Measurements from ENCODE around the gene TRPM1.

TRPM1 gene

DNA sequence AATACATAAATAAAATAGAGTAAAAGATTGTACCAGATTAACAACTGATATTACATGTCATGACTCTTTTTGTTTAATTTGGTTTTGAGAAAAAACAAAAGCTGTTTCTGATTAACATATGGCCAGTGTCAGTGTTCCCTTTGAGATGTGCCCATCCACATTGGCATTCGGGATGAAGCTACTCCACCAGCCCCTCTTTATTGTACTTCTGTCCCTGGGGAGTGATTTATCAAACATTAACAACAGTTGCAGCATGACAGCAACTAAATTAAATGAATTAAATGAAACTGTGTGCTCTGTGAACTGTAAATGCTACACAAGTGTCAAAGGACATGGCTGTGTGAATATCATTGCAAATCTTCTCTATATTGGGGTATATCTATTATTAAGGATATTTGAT, 84.2 kb downstream of the TRPM1 start:
- no peak for DNase-seq (ENCODE audit: low spot score)

DNA sequence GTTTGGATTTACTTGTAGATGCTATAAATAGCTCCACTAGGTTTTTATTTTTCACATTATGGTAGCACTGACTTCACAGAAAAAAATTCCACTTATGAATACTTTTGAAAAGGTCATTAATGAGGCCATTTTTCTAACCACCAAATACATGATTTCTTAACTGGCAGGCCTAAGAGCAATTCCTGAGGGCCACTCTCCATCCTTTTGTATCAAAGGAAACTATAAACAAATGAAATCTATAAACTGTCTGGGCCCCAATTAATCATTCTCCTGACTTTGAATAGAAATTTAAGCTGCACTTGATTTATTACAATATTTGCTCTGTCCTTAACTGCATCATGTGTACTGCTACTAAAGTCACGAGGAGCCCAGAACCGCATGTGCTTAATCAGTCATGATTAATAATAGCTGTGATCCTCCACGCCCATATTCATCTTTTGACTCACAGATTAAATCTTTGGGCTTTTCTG, 85.0 kb downstream of the TRPM1 start:
- no peak for DNase-seq (ENCODE audit: low spot score)

DNA sequence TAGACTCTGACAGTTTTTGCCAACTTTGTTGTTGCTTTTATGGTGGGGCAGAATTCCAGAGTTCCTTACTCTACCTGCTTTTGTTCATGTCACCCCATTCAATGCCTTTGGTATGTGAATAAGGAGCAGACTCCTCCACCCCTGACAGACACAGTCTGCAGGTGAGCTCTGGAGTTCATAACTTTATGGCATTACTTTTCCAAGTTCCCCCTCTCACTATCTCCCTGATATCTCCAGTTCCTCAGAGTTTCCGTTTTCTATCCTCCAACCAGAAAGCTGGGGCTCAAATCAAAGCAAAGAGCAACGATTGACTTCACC, 87.0 kb downstream of the TRPM1 start:
- DNase-seq (ENCODE audit: low spot score) = no peak

DNA sequence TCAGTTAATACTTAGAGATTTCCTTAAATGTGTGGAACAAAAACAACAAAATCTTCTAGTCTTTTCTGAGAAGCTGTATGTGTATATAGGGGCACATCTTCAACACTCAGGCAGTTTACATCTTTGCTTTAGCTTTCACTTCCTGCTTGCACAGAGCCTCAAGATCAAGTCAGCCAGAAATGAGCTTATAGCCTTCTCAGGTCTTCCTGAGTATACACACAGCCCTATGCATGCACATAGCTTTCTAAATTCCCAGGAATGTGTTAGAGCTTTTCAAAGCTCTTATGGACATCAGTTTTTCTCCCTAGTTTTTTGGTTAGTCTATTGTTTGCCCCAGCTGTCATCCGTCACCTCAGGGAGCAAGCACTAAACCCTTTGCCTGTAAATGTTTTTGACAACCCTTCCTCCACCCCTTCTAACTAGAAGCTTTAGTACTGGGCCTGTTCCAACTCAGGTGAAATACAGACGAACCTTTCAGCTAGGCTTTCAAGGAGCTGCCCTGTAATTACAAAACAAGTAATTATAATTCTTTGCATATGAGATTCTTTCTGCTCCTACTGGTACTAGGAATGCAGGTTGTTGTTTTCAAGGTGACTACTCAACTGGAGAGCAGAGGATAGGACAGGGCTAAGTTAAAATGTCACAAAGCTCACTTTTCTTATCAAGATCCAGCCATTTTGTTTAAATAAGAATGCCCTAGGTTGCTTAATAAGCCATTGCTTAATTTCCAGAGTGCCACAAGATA, 87.5 kb downstream of the TRPM1 start:
- DNase-seq (ENCODE audit: low spot score) = no peak

DNA sequence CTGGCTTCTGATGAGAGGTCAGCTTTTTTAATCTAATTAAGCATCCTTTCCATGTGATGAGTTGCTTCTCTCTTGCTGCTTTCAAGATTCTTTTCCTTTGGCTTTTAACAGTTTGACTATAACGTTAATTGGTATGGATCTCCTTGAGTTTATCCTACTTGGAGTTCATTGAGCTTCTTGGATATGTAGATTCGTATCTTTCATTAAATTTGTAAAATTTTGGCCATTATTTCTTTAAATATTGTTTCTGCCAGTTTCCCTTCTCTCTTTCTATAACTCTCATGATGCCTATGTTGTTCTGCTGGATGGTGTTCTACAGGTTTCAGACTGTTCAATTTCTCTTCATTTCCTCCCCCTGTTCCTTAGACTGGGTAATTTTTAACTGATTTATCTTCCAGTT, 89.1 kb downstream of the TRPM1 start:
- no peak for DNase-seq (ENCODE audit: low spot score)

DNA sequence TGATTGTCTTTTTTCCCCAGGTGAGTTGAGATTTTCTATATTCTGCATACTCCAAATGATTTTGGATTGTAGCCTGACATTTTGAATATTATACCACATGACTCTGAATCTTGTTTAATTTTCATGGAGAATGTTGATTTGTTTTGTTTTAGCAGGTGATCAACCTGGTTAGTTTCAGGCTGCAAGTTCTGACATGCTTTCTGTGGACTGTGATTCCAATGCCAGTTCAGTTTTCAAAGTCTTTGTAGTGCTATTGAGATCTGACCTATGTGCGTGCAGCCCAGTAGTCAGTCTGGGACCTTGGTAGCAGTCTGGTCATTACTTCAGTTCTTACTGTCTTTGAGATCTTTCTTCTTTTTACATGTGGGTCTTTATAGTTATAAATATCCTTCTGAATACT, 91.5 kb downstream of the TRPM1 start:
- no peak for DNase-seq (ENCODE audit: low spot score)

DNA sequence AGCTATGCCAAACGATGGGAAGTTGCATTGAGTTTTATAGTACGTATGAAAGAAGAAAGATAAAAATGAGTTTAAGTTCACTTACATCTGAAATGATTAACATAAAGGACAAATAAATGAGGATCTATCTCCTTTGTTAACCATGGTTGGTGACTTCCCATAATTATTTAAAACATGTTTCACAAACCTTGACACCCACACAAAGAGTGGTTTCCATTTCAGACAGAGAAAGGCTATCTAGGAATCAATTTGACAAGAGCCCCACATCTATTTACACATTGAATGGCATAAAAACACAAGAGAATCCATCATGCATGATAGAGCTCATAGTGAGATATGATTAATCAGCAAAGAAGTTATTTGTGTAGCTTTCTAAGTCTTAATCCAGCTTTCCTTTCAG, 95.9 kb downstream of the TRPM1 start:
- no peak for DNase-seq (ENCODE audit: low spot score)

DNA sequence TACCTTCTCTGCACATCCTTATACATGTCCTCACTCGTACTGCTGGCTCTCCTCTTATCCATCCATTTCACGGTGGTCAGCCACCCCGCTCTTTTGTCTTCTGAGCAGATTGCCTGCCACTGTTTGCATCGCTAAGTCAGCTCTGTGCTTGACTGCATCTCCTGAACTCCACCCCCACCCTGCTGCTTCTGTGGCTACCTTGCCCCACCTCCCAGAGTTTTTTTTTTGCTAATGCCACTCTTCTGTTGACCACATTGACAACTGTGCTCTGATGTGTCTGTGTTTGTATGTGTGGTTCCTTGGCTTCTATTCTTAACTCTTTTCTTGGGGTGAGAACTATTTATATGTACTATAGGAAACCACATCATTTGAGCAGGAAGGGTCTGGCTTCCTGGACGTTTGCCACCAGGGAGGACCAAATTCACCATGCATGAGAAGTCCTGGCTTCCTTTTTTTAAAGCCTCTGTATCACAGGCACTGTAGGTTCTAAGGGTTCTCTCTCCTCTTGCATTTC, 97.2 kb downstream of the TRPM1 start:
- no peak for DNase-seq (ENCODE audit: low spot score)

DNA sequence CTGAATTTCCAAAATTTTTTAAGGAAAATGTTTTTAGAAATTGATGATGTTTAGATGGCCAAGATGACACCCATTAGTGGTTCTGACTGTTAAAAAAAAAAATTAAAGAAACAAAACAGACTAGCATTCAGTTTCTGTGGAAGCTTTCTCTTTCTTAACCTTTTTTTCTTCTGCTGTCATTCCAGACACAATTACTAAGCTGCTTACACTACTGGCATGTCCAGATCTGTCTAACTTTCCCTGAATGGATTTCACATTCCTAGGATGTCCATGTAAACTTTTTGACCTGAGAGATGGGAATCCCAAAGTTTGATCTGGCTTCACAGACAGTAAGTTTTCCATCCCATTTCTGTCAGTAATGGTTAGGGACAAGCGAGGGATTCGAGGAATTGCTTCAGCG, 99.8 kb downstream of the TRPM1 start:
- no peak for DNase-seq (ENCODE audit: low spot score)

DNA sequence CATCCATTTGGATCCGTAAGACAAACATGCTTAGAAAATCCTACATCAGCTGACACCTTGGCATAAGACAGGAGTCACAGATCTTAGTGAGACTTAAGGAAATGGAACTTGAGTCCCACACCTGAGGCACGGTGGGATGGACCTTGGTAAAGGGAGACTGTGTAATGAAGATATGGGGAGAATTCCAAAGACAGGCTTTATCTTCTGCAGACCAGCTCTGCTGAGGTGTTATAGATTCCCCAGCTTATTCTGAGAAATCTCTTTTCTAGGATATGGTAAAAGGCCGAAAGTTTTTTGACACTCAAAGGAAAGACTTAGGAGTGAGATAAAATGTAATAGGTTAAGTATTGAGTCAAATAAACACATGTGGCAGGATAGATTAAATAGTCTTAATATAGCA, 101.8 kb downstream of the TRPM1 start:
- DNase-seq (ENCODE audit: low spot score) = no peak

DNA sequence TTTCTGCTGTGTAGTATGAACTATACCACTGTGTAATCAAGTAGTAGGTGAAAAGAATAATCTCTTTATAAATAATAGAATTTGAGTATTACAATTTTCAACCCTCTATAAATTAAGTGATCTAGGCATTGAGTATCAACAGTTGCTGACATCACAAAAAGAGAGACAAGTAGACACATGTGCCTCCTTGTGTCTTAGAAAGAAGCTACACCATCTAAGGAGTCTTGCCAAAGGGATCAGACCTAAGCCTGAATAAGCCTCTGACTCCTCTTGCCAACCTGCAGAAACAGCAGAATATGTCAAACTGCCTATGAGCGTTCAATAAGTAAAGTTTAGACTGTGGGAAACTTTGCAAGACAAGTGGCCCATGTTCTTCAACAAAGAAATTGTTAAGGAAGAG, 104.3 kb downstream of the TRPM1 start:
- no peak for DNase-seq (ENCODE audit: low spot score)

DNA sequence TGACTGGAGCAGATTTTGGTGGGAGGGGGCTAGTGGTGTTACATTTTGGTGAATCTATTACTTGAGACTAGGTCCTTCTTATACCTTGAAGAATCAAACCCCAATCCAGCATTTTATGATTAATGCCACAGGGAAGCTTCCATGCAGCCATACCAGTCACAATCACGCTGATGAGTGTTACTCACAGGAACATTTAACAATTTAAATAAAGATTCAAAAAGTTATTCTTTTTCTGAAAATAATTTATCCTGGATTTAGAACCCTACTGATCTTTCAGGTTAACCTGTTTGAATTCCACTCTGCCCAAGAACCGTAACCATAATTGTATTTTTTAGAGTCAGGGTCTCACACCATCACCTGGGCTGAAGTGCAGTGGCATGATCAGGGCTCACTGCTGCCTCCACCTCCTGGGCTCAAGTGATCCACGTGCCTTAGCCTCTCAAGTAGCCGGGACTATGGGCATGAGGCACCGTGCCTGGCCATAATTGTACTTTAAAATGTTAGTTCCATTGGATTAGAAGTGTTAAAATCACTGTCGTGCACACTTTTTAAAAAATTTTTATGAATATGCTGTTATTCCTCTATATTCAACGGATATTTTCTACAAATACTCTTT, 109.2 kb downstream of the TRPM1 start:
- DNase-seq (ENCODE audit: low spot score) = no peak

DNA sequence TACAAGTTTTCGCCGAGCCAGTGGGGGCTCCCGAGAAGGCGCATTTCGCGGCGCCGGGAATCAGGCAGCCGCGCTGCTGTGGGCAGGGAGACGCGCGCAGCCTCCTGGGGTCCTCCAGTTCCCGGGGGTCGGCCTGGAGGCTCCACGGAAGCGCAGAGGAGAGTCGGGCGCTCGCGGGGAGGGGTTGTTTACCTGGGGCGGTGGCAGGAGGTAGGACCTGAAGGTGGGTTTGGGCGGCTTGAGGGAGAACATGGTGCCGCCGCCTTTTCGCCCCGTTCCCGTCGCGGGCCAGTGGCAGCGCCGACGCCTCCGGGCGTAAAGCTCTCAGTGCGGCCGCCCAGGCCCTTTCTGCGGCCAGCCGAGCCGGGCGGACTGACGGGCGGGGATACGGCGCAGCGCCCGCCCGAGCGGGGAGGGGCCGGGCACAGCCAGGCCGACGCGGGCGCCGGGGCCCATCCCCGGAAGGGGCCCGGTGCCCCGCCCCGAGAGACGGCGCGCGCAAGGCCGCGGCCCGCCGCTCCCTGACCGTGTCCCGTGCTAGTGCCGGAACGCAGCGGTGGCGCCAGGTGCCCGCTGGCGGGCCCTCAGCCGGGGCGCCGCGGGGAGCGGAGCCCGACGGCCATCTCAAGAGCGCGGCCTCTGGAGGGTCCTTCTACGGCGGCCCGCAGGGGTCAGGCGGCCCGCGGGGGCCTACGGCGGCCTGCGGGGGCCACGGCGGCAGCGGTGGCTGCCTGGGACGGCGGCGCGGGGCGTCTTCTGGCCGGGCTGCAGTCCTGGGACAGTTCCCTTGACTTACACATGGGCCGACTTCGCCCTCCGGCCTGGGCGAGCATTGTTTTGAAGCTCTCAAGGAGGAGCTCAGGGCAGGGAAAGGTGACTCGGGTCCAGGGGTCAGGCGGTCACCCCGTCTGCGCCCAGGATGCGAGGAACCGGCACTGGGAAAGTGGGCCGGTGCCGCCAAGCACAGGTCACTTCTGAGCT, 110.0 kb downstream of the TRPM1 start, which contains the start of gene MTMR10:
Gene MTMR10, minus strand, starts transcription at position 374 of the 981 bp plus-strand sequence. Its CDS starts 122 bp downstream, at position 252.
- peak; percentile 96 for DNase-seq (ENCODE audit: low spot score)

DNA sequence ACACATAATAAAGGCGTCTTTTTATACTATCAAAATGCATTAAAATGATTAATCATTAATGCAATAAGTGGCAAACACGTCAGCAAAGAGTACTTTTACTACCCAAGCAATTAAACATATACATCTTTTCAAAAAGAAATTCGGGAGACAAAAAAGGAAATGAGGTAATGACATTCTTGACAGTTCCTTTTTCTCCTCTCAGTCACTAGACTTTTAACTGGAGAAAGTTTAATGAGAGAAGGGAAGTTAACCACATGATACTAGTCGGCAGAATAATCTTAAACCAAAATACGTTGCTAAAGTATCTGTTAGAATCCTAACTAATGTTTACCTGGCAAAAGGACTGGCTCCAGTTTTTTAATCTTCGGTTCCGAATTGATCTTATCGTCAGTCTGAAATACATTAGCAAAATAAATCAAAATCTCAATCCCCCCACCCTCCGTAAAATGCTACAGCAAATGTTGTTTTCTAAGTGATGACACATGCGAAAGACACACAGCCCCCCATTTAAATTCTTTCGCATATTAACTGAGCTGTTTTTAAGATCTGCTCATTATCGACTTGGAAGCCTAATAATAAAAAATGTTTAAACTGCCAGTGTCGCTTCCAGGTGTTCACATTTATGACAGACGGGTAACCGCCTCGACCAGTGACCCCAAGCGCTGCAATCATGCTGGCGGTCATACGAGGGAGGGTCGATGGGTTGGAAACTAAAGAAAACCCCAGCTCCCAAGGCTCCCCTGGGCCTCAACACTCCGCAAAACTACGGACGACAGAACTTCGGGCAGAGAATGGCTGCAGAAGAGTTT, 110.9 kb downstream of the TRPM1 start:
- DNase-seq (ENCODE audit: low spot score) = no peak

DNA sequence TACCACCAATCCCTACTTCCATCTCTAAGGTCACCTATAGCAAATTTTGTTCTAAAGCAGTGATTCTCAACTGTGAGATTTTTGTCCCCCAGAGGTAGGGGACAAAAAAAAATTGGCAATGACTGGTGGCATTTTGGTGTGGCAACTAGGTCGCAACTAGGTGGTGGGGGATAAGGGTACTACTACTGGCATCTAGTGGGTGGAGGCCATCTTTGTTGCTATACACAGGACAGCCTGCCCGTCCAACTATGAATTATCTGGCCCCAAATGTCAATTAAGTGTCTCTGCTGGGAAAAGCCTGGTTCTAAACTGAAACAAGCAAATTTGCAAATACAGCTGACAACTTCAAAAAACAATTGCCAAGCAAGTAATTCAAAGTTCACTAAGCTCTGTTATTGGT, 111.5 kb downstream of the TRPM1 start:
- DNase-seq (ENCODE audit: low spot score) = no peak

DNA sequence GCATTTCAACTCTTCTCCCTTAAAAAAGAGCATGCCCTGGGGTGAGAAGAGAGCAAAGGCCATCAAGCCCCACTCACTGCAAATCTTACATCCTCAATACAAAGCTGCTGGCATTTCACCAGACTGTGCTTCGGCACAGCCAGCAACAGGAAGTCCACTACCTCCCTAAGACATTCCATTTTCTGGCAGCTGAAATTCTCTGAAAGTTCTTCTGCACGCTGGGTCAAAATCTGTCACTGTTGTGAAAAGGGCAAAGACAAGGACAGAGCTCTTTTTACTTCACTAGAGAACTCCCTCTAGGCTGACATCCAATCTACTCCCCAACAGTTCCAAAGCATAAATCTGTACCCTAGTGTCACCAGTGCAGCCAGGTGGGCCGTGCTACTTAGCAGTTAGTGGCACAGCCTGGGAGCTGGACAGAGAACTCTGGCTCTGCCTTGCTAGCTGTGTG, 116.4 kb downstream of the TRPM1 start:
- no peak for DNase-seq (ENCODE audit: low spot score)

DNA sequence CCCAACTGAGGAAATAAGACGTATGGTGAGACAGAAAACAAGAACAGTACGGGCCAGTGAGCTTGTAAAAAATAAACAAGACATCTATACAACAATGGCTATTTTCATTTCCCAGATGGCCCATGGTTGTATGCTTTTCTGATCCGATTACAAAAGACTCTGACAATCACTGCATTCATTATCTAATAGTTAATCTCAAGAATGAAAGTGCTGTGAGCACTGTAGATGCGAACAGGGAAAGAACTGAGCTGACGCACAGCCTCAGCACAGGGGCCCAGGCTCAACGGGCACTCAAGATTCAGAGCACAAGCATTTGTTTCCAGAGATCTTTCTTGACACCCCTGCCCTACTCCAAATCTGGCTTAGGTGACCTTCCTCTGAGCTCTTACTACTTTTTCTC, 117.0 kb downstream of the TRPM1 start:
- DNase-seq (ENCODE audit: low spot score) = no peak

DNA sequence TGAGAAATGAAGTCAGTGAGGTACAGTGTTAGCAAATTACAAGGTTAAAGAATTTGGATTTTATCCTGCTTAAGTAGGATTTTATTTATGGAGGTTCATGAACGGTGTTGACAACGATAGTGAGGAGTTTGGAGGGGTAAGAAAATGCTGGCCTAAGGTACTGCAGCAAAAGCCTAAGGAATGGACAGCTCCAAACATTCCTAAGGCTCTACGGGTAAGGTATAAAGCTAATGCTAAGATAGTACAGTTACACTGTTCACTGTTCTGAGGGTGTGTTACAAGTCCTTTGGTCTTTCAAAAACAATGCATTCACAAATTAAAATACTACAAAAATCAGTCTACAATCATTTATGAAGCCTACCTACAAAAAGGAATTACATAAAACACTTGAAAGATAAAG, 117.4 kb downstream of the TRPM1 start:
- DNase-seq (ENCODE audit: low spot score) = no peak

DNA sequence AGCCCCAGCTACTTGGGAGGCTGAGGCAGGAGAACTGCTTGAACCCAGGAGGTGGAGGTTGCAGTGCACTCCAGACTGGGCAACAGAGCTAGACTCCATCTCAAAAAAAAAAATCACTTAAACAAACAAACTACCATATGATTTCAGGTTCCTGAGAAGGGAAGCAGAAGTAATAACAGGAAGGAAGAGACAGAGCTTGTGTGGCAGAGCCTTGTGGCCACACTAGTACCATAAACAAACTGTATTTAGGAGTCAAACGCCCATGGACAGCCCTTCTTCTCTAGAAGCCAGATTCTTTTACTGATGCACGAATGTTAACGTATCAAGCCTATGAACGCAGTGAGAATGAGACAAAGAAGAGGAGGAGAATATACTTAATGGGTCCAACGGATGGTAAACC, 122.1 kb downstream of the TRPM1 start:
- DNase-seq (ENCODE audit: low spot score) = no peak

DNA sequence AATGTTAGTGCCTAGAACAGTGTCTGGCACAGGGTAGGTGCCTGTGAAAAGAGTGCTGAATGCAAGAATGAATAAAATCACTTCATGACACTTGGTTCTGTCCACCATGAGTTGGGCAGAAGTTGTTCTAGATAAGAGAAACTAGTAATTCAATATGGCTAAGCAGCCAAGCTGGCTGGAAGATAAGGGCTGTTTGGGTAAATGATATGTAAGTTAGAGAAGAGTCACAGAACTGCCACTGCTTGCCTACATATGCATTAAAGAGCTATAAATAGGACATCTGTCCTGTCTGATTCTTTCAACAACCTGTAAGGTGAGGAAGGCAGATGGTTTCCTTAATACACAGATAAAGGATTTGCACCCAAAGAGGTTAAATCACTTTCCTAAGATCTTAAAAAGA, 123.2 kb downstream of the TRPM1 start:
- no peak for DNase-seq (ENCODE audit: low spot score)

DNA sequence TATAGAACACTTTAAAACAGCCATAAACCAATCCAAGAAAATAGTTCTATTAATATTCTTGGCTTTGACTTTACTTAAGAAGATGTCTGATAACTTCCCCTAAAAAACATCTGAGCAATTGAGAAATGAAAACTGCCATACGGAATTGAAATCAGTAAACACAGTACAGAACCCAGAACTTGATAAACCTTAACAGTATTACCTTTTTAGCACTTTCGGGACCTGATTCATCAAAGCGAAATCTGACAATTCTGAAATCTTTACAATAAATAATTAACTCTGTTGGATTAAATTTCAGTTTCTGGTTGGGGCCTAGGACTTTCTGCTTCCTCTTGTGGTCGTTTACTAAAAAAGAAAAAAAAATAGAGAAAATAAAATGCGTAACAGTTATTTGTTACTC, 127.4 kb downstream of the TRPM1 start:
- no peak for DNase-seq (ENCODE audit: low spot score)

DNA sequence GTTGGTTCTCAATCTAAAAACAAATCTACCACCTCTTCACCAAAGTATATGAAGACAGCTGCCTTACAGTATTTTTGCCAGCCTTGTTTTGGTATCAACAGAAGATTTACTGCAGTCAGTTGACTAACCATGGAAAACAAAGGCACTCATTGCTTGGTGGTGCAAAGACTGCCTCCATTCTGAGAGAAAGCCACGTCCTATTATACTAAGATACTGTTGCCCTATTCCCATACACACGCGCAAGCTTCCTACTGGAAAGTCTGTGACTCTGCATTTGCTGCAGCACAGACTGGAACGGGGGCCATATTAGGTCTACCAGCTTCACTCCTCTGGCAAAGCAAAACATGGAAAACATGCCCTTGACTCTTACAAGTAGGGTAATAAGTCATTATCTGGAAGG, 128.1 kb downstream of the TRPM1 start:
- no peak for DNase-seq (ENCODE audit: low spot score)
